ENCODE results near the gene RMND5B. TPM values are rescaled to one million over a fixed set of nuclear protein-coding genes. Genes with fewer than 3 reads are reported as not detected.
"Not testable (repeated sequence)": the region's sequence is repeated elsewhere in the genome, so short reads cannot be mapped to it uniquely, and the experiment has no call there.

Gene RMND5B
- polyA plus RNA-seq, 1 experiment, result 39.6 TPM

- ChIA-PET CTCF (interaction anchor here (1.5 kb wide), 1 partner anchor 10 kb away, joined by 6 read pairs; no protein-coding TSS in a partner anchor), POLR2A (no interaction called here)
- H3K27me3 ChIP-seq (ENCODE audit: control insufficient read depth, insufficient read depth, low read length), result no peaks in the 10 kb centered on the region
- DNase-seq (ENCODE audit: low read depth), result no peak
- H3K4me3 ChIP-seq (ENCODE audit: low read depth, low read length), result no peak overlapping the region
- no peaks in the 10 kb centered on the region for H3K36me3 ChIP-seq (ENCODE audit: control insufficient read depth, insufficient read depth, low read length)
- TF ChIP-seq CTCF (IDR thresholded peaks at IDR 0.05; ENCODE audit: insufficient read depth, low read depth, low read length), result no peak
Measured at GRCh38 chr5:178125253-178125906, 5.4 kb upstream of the RMND5B start.

- POLR2A ChIA-PET, result no interaction called here
- Histone ChIP-seq H3K36me3 (ENCODE audit: control insufficient read depth, insufficient read depth, low read length) (no peaks in the 10 kb centered on the region), H3K27me3 (ENCODE audit: control insufficient read depth, insufficient read depth, low read length) (no peaks in the 10 kb centered on the region), H3K4me3 (ENCODE audit: low read depth, low read length) (no peak overlapping the region)
- CTCF ChIA-PET, result no interaction called here
- no peak for TF ChIP-seq CTCF (IDR thresholded peaks at IDR 0.05; ENCODE audit: insufficient read depth, low read depth, low read length)
- DNase-seq (ENCODE audit: low read depth), result no peak
Measured at GRCh38 chr5:178126556-178126955, 4.3 kb upstream of the RMND5B start.

GRCh38 chr5:178127300-178128009 lies 3.4 kb upstream of the RMND5B start:
- DNase-seq (ENCODE audit: low read depth); POLR2A ChIA-PET; H3K36me3 ChIP-seq (ENCODE audit: control insufficient read depth, insufficient read depth, low read length); H3K4me3 ChIP-seq (ENCODE audit: low read depth, low read length); H3K27me3 ChIP-seq (ENCODE audit: control insufficient read depth, insufficient read depth, low read length); CTCF ChIA-PET: not testable (repeated sequence)

- ChIA-PET CTCF (interaction anchor here (2.0 kb wide), 1 partner anchor 53 kb away, joined by 6 read pairs; no protein-coding TSS in a partner anchor), POLR2A (no interaction called here)
- no peak for DNase-seq (ENCODE audit: low read depth)
- Histone ChIP-seq H3K4me3 (ENCODE audit: low read depth, low read length) (no peak overlapping the region), H3K27me3 (ENCODE audit: control insufficient read depth, insufficient read depth, low read length) (no peaks in the 10 kb centered on the region), H3K36me3 (ENCODE audit: control insufficient read depth, insufficient read depth, low read length) (peaks cover 3% of the 10 kb centered on the region)
- no peak for TF ChIP-seq CTCF (IDR thresholded peaks at IDR 0.05; ENCODE audit: insufficient read depth, low read depth, low read length)
Measured at GRCh38 chr5:178129296-178129695, 1.5 kb upstream of the RMND5B start.

GRCh38 chr5:178130234-178130575 lies 609 bp upstream of the RMND5B start:
- peak overlapping the region; percentile 89 for H3K4me3 ChIP-seq (ENCODE audit: low read depth, low read length)
- H3K27me3 ChIP-seq (ENCODE audit: control insufficient read depth, insufficient read depth, low read length); H3K36me3 ChIP-seq (ENCODE audit: control insufficient read depth, insufficient read depth, low read length); DNase-seq (ENCODE audit: low read depth); POLR2A ChIA-PET: not testable (repeated sequence)
- CTCF ChIA-PET, result interaction anchor here (2.0 kb wide), 1 partner anchor 54 kb away, joined by 6 read pairs; no protein-coding TSS in a partner anchor

GRCh38 chr5:178131446-178131996 lies 707 bp downstream of the RMND5B start:
- no peak for DNase-seq (ENCODE audit: low read depth)
- Histone ChIP-seq H3K36me3 (ENCODE audit: control insufficient read depth, insufficient read depth, low read length) (peaks cover 8% of the 10 kb centered on the region), H3K27me3 (ENCODE audit: control insufficient read depth, insufficient read depth, low read length) (no peaks in the 10 kb centered on the region), H3K4me3 (ENCODE audit: low read depth, low read length) (peak overlapping the region; percentile 89)
- no peak for TF ChIP-seq CTCF (IDR thresholded peaks at IDR 0.05; ENCODE audit: insufficient read depth, low read depth, low read length)
- ChIA-PET POLR2A (no interaction called here), CTCF (interaction anchor here (1.3 kb wide), 1 partner anchor 58 kb away, joined by 3 read pairs; no protein-coding TSS in a partner anchor)

Data from BJ (cell line).